ENCODE results near the gene NUP153.

DNA sequence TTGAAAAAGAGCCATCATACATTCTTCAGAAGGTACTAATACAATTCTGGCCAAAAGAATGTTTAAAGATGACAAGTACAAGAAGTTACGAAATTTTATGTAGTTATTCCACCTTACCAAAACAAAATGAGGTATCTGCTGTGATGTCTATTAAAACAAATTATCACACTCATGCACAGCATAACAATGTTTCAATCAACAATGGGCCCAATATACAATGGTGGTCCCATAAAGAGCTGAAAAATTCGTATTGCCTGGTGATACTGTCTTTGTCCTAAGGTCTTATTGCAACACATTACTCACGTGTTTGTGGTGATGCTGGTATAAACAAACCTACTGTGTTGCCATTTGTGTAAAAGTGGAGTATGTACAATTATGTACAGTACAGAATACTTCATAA is 3.6 kb upstream of the NUP153 start:
- TF ChIP-seq POLR2A (IDR thresholded peaks at IDR 0.05) (no peak), EP300 (IDR thresholded peaks at IDR 0.05) (no peak)

Data from sigmoid colon (tissue), 4 donors.